DOHH2 (cell line): ENCODE measurements around the gene PLAAT3.

ENCODE experiments used
- H3F3A ChIP-seq: fragments of 200-600 bp; sonication (generic), shearing (Covaris generic); 2 replicates; pipeline ENCODE4 v1.6.0; 2016; ENCODE audit warnings: antibody characterized with exemption, mild to moderate bottlenecking; ENCODE audit not compliant: control insufficient read depth, insufficient read depth
- H3K27ac ChIP-seq: fragments of 200-600 bp; sonication (generic); 2 replicates; pipeline ENCODE4 v1.5.1; 2014; ENCODE audit warnings: low read depth, mild to moderate bottlenecking, low read length, moderate library complexity
- H3K27me3 ChIP-seq: fragments of 200-600 bp; sonication (generic); 2 replicates; pipeline ENCODE4 v1.6.1; 2014; ENCODE audit warnings: mild to moderate bottlenecking, low read length, mixed read lengths; ENCODE audit not compliant: control insufficient read depth
- H3K36me3 ChIP-seq: fragments of 200-600 bp; sonication (generic); 2 replicates; pipeline ENCODE4 v1.6.1; 2014; ENCODE audit warnings: mild to moderate bottlenecking, low read length, moderate library complexity, mixed read lengths; ENCODE audit not compliant: control insufficient read depth
- H3K4me1 ChIP-seq: fragments of 200-600 bp; sonication (generic); 2 replicates; pipeline ENCODE4 v1.6.1; 2014; ENCODE audit warnings: mild to moderate bottlenecking, low read length, mixed read lengths; ENCODE audit not compliant: control insufficient read depth
- H3K4me2 ChIP-seq: fragments of 200-600 bp; sonication (generic); 2 replicates; pipeline ENCODE4 v1.6.0; 2014; ENCODE audit warnings: mild to moderate bottlenecking, low read length, moderate library complexity
- H3K4me3 ChIP-seq: fragments of 200-600 bp; sonication (generic); 2 replicates; pipeline ENCODE4 v1.5.1; 2014; ENCODE audit warnings: mild to moderate bottlenecking, low read length, mixed read lengths
- H3K79me2 ChIP-seq: fragments of 200-600 bp; sonication (generic); 2 replicates; pipeline ENCODE4 v1.6.1; 2014; ENCODE audit warnings: mild to moderate bottlenecking, low read length, mixed read lengths; ENCODE audit not compliant: control insufficient read depth
- H3K9me2 ChIP-seq: fragments of 200-600 bp; sonication (generic); replicated peaks from 2 replicates; pipeline ENCODE4 v1.6.1; 2014; ENCODE audit warnings: mild to moderate bottlenecking, low read length, mixed read lengths; ENCODE audit not compliant: control insufficient read depth
- H3K9me3 ChIP-seq: fragments of 200-600 bp; sonication (generic); 2 replicates; pipeline ENCODE4 v1.6.1; 2014; ENCODE audit warnings: antibody characterized with exemption, low read length, mixed read lengths; ENCODE audit not compliant: control insufficient read depth, insufficient read depth
- H4K20me1 ChIP-seq: fragments of 200-600 bp; sonication (generic); 2 replicates; pipeline ENCODE4 v1.6.0; 2014; ENCODE audit warnings: low read depth, mild to moderate bottlenecking, antibody characterized with exemption, low read length, moderate library complexity; ENCODE audit not compliant: control insufficient read depth, insufficient read depth
- EZH2phosphoT487 ChIP-seq: fragments of 200-600 bp; sonication (generic); IDR thresholded peaks from 2 replicates; pipeline ENCODE4 v1.6.1; 2017; ENCODE audit warnings: borderline replicate concordance, mild to moderate bottlenecking, antibody characterized with exemption, low read length, moderate library complexity, mixed read lengths
- TF ChIP-seq, protein P1 (sequence below): fragments of 200-600 bp; sonication (generic); IDR thresholded peaks from one replicate; pipeline ENCODE4 v1.5.1; 2014; ENCODE audit warnings: antibody characterized with exemption, mild to moderate bottlenecking, low read depth, low read length; ENCODE audit not compliant: poor library complexity, severe bottlenecking

The PLAAT3 gene

GRCh38 chr11:63567044-63567840 lies 47.0 kb downstream of the PLAAT3 start:
- Histone ChIP-seq H3K9me2 (no peaks in the 10 kb centered on the region), H3K36me3 (no peaks in the 10 kb centered on the region), H4K20me1 (no peaks in the 10 kb centered on the region), H3K27me3 (no peaks in the 10 kb centered on the region), H3K9me3 (no peaks in the 10 kb centered on the region), H3K4me1 (peaks cover 41% of the 10 kb centered on the region), H3K79me2 (no peaks in the 10 kb centered on the region), H3K27ac (peak overlapping the region; percentile 64), H3K4me3 (peak overlapping the region; percentile 57), H3F3A (peaks cover 19% of the 10 kb centered on the region), H3K4me2 (peak overlapping the region; percentile 73)
- TF ChIP-seq EZH2phosphoT487, result no peak
- TF ChIP-seq, protein P1, sequence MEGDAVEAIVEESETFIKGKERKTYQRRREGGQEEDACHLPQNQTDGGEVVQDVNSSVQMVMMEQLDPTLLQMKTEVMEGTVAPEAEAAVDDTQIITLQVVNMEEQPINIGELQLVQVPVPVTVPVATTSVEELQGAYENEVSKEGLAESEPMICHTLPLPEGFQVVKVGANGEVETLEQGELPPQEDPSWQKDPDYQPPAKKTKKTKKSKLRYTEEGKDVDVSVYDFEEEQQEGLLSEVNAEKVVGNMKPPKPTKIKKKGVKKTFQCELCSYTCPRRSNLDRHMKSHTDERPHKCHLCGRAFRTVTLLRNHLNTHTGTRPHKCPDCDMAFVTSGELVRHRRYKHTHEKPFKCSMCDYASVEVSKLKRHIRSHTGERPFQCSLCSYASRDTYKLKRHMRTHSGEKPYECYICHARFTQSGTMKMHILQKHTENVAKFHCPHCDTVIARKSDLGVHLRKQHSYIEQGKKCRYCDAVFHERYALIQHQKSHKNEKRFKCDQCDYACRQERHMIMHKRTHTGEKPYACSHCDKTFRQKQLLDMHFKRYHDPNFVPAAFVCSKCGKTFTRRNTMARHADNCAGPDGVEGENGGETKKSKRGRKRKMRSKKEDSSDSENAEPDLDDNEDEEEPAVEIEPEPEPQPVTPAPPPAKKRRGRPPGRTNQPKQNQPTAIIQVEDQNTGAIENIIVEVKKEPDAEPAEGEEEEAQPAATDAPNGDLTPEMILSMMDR, result no peak

DNA sequence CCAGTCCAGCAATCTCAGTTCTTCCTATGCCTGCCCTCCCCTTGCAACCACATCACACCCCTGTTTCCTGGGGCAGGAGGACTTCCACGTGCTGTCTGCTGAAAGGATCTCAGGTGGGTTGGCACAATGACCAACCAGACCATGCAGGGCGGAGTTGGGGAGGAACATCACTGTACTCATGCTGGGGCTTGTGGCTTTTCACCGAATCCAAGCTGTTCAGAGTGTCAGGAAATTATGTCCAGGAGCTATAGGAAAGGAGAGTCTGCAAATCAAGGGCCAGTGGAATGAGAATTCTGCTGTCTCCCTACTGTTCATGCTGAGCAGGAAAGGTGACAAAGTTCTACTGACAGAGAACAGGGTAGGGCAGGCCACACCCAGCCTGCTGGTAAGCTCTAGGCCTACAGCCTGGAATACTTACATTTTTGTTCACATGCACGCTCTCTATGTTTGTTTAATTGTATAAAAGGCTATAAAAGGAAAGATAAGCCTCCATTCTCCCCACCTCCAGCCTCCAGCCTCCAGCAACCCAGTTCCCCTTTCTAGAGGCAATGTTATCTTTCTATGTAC lies 49.4 kb downstream of the PLAAT3 start:
- no peak overlapping the region for H3K4me2 ChIP-seq
- H3F3A ChIP-seq, result peaks cover 10% of the 10 kb centered on the region
- H3K79me2 ChIP-seq, result no peaks in the 10 kb centered on the region
- H3K27me3 ChIP-seq, result no peaks in the 10 kb centered on the region
- peaks cover 34% of the 10 kb centered on the region for H3K4me1 ChIP-seq
- no peaks in the 10 kb centered on the region for H4K20me1 ChIP-seq
- H3K36me3 ChIP-seq, result no peaks in the 10 kb centered on the region
- H3K9me3 ChIP-seq, result no peaks in the 10 kb centered on the region
- no peaks in the 10 kb centered on the region for H3K9me2 ChIP-seq
- no peak overlapping the region for H3K27ac ChIP-seq
- no peak for TF ChIP-seq EZH2phosphoT487
- TF ChIP-seq, protein P1, result no peak
- no peak overlapping the region for H3K4me3 ChIP-seq

DNA sequence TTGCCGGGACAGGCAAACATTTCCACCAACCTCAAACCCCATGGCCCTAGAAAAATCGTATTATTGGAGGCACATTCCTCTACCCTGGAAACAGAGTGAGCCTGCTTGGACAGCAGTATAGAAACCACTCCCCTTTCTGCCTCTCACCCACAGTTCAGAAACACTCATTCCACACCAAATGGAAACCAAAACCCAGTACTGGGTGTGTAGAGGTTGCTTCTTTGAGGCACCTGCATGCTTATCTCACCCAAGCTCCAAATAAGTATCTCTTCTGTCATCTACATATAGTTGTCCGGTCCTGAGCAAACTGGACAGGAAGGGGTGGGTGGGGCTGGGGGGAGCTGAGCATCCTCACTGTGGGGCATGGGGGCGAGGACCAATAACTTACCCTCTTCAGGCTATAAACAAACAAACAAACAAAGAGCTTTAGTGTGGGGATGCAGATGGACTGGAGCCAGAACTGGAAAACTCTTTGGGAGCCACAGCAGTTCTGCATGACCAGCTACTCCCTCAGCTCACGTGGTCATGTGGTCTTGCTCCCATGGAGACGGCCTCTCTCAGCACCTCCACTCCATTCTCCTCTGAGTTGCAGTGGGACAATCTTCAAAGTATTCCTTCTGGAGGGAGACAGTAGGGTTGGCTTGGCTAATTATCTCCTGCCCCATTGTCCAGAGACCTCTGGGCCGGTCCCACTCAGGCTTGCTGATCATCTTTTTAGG lies 50.0 kb downstream of the PLAAT3 start:
- no peak overlapping the region for H3K27ac ChIP-seq
- H3K4me1 ChIP-seq, result peaks cover 31% of the 10 kb centered on the region
- H3F3A ChIP-seq, result peaks cover 10% of the 10 kb centered on the region
- no peaks in the 10 kb centered on the region for H4K20me1 ChIP-seq
- H3K36me3 ChIP-seq, result no peaks in the 10 kb centered on the region
- no peaks in the 10 kb centered on the region for H3K27me3 ChIP-seq
- no peaks in the 10 kb centered on the region for H3K79me2 ChIP-seq
- H3K4me2 ChIP-seq, result no peak overlapping the region
- H3K9me2 ChIP-seq, result no peaks in the 10 kb centered on the region
- H3K4me3 ChIP-seq, result no peak overlapping the region
- TF ChIP-seq EZH2phosphoT487, result no peak
- TF ChIP-seq, protein P1, result no peak
- no peaks in the 10 kb centered on the region for H3K9me3 ChIP-seq
